ENCODE data around the gene SLMAP. TPM values are rescaled to one million over a fixed set of nuclear protein-coding genes. Genes with fewer than 3 reads are reported as not detected.

The SLMAP gene
- polyA plus RNA-seq, 1 of the 3 experiments (the other 2 are of a cell fraction) = 10.5 TPM

DNA sequence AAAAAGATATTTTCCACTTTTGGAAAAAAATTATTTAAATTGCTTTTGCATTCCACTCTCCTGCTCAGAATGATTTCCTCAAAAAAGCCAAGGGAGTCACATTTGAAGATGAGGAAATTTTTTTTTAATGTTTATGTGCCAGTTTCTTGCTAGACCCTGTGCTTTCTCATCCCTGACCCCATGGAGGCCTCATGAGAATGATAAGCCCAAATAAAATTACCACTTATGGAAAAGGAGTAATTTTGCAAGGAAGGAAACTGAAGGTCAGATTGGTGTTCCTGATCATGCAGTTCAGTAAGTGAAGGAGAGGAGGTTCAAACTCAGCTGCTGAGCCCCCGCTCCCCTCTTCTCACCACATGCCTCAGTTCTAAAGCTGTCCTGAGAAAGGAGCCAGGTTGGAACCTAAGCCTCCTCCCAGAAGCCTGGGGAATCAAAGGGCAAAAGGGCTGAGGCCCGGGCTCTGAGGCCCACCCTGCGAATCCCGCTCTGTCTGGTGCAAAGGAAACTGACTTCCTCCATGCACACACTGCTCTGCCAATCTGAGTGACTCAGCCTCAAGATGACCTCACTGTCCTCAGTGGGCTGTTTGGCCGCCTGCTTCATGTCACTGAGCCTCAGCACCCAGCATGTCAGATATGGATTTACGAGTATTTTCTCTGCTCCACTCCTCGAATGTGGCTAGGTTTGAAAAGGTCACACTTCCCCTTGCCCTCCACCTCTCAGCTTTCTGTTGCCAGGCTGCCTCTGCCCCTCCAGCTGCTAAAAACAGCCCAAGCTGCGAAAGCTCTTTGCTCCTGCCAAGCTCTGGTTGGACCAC lies 195.2 kb downstream of the SLMAP start (continued):
- TF ChIP-seq, protein P1, sequence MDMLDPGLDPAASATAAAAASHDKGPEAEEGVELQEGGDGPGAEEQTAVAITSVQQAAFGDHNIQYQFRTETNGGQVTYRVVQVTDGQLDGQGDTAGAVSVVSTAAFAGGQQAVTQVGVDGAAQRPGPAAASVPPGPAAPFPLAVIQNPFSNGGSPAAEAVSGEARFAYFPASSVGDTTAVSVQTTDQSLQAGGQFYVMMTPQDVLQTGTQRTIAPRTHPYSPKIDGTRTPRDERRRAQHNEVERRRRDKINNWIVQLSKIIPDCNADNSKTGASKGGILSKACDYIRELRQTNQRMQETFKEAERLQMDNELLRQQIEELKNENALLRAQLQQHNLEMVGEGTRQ (IDR thresholded peaks at IDR 0.05; ENCODE audit: borderline replicate concordance, low read depth, low read length) = no peak
- TF ChIP-seq YY1 (IDR thresholded peaks at IDR 0.05; ENCODE audit: low read depth) = 0 out of 2 replicates have a peak, but pooled peaks have one; percentile 9
- TF ChIP-seq TEAD4 (IDR thresholded peaks at IDR 0.05; ENCODE audit: borderline replicate concordance, insufficient read depth) = peak; percentile 65
- peak; percentile 93 for TF ChIP-seq FOSL2 (IDR thresholded peaks at IDR 0.05; ENCODE audit: borderline replicate concordance, low read depth)

DNA sequence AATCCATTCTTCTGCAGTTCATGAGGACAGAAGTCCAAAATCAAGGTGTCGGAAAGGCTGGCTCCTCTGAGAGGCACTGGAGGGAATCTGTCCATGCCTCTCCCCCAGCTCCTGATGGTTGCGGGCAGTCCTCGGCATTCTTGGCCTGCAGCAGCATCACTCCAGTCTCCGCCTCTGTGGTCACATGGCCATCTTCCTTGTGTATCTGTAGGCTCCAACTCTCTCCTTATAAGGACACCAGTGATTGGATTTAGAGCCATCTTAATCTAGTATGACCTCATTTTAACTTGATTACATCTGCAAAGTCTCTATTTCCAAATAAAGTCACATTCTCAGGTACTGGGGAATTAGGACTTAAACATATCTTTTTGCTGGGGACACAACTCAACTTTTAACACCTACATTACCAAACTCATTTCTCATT lies 196.1 kb downstream of the SLMAP start:
- WGBS (ENCODE audit: low lambda C conversion rate) = 59% methylated on average over 4 of the region's 4 CpGs
- no peaks in the 10 kb centered on the region for H3K9me2 ChIP-seq
- peak overlapping the region; percentile 73 for H3K4me2 ChIP-seq
- no peaks in the 10 kb centered on the region for H3K79me2 ChIP-seq (ENCODE audit: insufficient read depth)
- ChIA-PET POLR2A (no interaction called here), CTCF (interaction anchor here (1.6 kb wide), 1 partner anchor 16 kb away, joined by 5 read pairs; no protein-coding TSS in a partner anchor)
- no peak overlapping the region for H3K4me3 ChIP-seq (ENCODE audit: low read depth in 2 of 2, low read length in 1 of 2)
- H4K20me1 ChIP-seq (ENCODE audit: insufficient read depth) = no peaks in the 10 kb centered on the region
- no peaks in the 10 kb centered on the region for H3K9me3 ChIP-seq
- peaks cover 28% of the 10 kb centered on the region for H3F3A ChIP-seq (replicated peaks; ENCODE audit: insufficient read depth)
- no peaks in the 10 kb centered on the region for H3K36me3 ChIP-seq (replicated peaks in 1 of 2; ENCODE audit: control insufficient read depth in 1 of 2, insufficient read depth in 2 of 2, low read length in 1 of 2)
- H3K27ac ChIP-seq (ENCODE audit: low read depth in 2 of 2, low read length in 1 of 2) = peak overlapping the region; percentile 73 to 95
- no peaks in the 10 kb centered on the region for H3K27me3 ChIP-seq (ENCODE audit: insufficient read depth)
- H3K9ac ChIP-seq = peak overlapping the region; percentile 60; the same call in 1 of the 2 replicates
- peaks cover 13 to 26% of the 10 kb centered on the region in 2 experiments; a peak in 3 of 4 replicates for H3K4me1 ChIP-seq (ENCODE audit: control insufficient read depth in 1 of 2, insufficient read depth in 2 of 2, low read depth in 1 of 2, low read length in 1 of 2)
- H2AFZ ChIP-seq (ENCODE audit: low read depth) = peak overlapping the region; percentile 63
- DNase-seq = peak; percentile 34
- no peak for TF ChIP-seq GABPA (IDR thresholded peaks at IDR 0.05; ENCODE audit: low read depth)
- TF ChIP-seq SMC3 (IDR thresholded peaks at IDR 0.05; ENCODE audit: low read depth, low read length) = no peak
- no peak for TF ChIP-seq EP300 (IDR thresholded peaks at IDR 0.05; ENCODE audit: borderline replicate concordance in 1 of 2, low read depth in 1 of 2, low read length in 1 of 2)
- no peak for TF ChIP-seq MEF2A (IDR thresholded peaks at IDR 0.05; ENCODE audit: borderline replicate concordance, low read depth)
- no peak for TF ChIP-seq EZH2phosphoT487 (IDR thresholded peaks at IDR 0.05; ENCODE audit: borderline replicate concordance, low read depth)
- no peak for TF ChIP-seq RFX5 (IDR thresholded peaks at IDR 0.05; ENCODE audit: low read length)
- TF ChIP-seq, protein P2, sequence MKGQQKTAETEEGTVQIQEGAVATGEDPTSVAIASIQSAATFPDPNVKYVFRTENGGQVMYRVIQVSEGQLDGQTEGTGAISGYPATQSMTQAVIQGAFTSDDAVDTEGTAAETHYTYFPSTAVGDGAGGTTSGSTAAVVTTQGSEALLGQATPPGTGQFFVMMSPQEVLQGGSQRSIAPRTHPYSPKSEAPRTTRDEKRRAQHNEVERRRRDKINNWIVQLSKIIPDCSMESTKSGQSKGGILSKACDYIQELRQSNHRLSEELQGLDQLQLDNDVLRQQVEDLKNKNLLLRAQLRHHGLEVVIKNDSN (IDR thresholded peaks at IDR 0.05; ENCODE audit: borderline replicate concordance, low read depth) = peak; percentile 90
- TF ChIP-seq, protein P3, sequence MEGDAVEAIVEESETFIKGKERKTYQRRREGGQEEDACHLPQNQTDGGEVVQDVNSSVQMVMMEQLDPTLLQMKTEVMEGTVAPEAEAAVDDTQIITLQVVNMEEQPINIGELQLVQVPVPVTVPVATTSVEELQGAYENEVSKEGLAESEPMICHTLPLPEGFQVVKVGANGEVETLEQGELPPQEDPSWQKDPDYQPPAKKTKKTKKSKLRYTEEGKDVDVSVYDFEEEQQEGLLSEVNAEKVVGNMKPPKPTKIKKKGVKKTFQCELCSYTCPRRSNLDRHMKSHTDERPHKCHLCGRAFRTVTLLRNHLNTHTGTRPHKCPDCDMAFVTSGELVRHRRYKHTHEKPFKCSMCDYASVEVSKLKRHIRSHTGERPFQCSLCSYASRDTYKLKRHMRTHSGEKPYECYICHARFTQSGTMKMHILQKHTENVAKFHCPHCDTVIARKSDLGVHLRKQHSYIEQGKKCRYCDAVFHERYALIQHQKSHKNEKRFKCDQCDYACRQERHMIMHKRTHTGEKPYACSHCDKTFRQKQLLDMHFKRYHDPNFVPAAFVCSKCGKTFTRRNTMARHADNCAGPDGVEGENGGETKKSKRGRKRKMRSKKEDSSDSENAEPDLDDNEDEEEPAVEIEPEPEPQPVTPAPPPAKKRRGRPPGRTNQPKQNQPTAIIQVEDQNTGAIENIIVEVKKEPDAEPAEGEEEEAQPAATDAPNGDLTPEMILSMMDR (IDR thresholded peaks at IDR 0.05) = no peak
- peak; percentile 69 for TF ChIP-seq POLR2AphosphoS5 (IDR thresholded peaks at IDR 0.05; ENCODE audit: low read depth, low read length)
- TF ChIP-seq TCF12 (IDR thresholded peaks at IDR 0.05) = no peak
- no peak for TF ChIP-seq TEAD4 (IDR thresholded peaks at IDR 0.05; ENCODE audit: borderline replicate concordance, insufficient read depth)
- no peak for TF ChIP-seq ELF1 (IDR thresholded peaks at IDR 0.05)
- no peak for TF ChIP-seq NRF1 (IDR thresholded peaks at IDR 0.05; ENCODE audit: low read depth, low read length)
- 0 out of 2 replicates have a peak, but pooled peaks have one; percentile 34 for TF ChIP-seq YY1 (IDR thresholded peaks at IDR 0.05; ENCODE audit: low read depth)
- TF ChIP-seq, protein P4, sequence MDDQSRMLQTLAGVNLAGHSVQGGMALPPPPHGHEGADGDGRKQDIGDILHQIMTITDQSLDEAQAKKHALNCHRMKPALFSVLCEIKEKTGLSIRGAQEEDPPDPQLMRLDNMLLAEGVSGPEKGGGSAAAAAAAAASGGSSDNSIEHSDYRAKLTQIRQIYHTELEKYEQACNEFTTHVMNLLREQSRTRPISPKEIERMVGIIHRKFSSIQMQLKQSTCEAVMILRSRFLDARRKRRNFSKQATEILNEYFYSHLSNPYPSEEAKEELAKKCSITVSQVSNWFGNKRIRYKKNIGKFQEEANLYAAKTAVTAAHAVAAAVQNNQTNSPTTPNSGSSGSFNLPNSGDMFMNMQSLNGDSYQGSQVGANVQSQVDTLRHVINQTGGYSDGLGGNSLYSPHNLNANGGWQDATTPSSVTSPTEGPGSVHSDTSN (IDR thresholded peaks at IDR 0.05) = no peak
- TF ChIP-seq MXI1 (IDR thresholded peaks at IDR 0.05; ENCODE audit: low read depth, low read length) = no peak
- 0 out of 2 replicates have a peak, but pooled peaks have one; percentile 41 for TF ChIP-seq TAF1 (IDR thresholded peaks at IDR 0.05; ENCODE audit: borderline replicate concordance, low read depth, low read length)
- no peak for TF ChIP-seq RCOR1 (IDR thresholded peaks at IDR 0.05; ENCODE audit: low read length)
- TF ChIP-seq FOXM1 (IDR thresholded peaks at IDR 0.05; ENCODE audit: low read depth) = no peak
- no peak for TF ChIP-seq JUND (IDR thresholded peaks at IDR 0.05)
- TF ChIP-seq, protein P5, sequence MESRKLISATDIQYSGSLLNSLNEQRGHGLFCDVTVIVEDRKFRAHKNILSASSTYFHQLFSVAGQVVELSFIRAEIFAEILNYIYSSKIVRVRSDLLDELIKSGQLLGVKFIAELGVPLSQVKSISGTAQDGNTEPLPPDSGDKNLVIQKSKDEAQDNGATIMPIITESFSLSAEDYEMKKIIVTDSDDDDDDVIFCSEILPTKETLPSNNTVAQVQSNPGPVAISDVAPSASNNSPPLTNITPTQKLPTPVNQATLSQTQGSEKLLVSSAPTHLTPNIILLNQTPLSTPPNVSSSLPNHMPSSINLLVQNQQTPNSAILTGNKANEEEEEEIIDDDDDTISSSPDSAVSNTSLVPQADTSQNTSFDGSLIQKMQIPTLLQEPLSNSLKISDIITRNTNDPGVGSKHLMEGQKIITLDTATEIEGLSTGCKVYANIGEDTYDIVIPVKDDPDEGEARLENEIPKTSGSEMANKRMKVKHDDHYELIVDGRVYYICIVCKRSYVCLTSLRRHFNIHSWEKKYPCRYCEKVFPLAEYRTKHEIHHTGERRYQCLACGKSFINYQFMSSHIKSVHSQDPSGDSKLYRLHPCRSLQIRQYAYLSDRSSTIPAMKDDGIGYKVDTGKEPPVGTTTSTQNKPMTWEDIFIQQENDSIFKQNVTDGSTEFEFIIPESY (IDR thresholded peaks at IDR 0.05; ENCODE audit: borderline replicate concordance, low read depth) = no peak
- TF ChIP-seq, protein P6, sequence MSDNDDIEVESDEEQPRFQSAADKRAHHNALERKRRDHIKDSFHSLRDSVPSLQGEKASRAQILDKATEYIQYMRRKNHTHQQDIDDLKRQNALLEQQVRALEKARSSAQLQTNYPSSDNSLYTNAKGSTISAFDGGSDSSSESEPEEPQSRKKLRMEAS (IDR thresholded peaks at IDR 0.05; ENCODE audit: low read depth) = no peak

All from SK-N-SH (cell line).